HK-2 (cell line): ENCODE measurements around the gene ZNF273.
"Not testable (repeated sequence)": the region's sequence is repeated elsewhere in the genome, so short reads cannot be mapped to it uniquely, and the experiment has no call there.

ENCODE experiments used
- DNase-seq: peaks from one replicate; pipeline ENCODE4 v3.0.0-alpha.2; 2018; ENCODE audit not compliant: unreplicated experiment

The ZNF273 gene

DNA sequence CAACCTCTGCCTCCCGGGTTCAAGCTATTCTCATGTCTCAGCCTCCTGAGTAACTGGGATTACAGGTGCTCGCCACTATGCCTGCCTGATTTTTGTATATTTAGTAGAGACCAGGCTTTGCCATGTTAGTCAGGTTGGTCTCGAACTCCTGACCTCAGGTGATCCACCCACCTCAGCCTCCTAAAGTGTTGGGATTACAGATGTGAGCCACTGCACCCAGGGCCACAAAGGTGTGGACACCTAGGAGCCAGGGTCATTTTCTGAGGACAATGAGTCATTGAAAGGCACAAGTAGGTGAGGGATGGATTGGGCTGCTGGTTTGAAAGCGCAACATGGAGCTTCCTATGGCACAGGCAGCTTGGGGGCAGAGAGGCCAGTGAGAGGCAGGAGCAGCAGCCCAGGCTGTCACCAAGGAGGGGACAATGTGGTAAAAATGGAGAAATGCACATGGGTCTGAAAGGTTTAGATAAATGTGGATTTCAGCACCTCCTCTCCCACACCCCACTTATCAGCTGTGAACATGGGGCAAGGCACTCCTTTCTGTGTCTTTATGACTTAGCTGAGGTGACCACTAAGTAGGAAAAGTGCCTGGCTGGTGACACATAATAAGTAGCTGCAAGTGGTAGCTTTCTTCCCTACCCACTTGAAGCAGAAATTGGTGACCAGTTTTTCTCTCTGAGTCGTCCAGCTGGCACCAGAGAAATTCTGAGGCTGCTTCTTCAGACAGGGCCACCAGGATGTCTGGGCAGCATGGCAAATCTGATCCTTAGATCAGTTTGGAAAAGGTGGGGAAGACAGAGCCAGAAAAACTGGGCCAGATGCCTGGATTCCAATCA is 41.8 kb downstream of the ZNF273 start:
- DNase-seq: not testable (repeated sequence)

DNA sequence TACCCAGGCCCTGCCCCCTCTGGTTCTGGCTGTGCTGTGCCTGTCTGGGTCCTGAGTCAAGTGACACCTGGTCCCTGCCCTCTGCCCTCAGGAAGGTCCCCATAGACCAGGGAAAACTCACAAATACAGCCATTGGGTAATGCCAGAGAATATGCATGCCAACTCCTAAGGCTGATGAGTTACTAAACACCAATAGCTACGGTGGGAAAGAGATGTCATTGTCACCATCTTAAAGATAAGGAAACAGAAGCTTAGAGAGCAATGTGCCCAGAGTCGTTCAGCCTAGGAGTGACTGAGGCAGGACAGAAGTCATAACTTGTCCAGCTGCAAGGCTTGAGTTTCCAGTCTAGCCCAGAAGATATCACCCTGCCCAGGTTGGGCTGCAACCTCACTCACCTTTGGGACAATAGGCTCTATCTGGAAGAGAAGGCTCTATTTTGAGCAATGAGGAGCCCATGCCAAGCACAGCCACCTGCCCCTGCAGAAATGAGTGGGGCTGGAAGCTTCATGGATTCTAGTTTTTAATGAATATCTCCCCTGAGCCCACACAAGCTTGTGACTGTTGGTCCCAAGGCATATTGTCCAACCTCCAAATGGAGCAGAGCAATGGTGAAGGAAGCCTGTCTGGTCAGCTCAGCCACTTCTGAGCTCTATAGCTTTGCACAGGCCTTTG is 42.6 kb downstream of the ZNF273 start:
- no peak for DNase-seq

- DNase-seq: no peak
Measured at GRCh38 chr7:64946772-64947171, 43.7 kb downstream of the ZNF273 start.

GRCh38 chr7:64947252-64948000 is 44.4 kb downstream of the ZNF273 start:
- no peak for DNase-seq

- DNase-seq: not testable (repeated sequence)
Measured at GRCh38 chr7:64948774-64949173, 45.7 kb downstream of the ZNF273 start.

GRCh38 chr7:64950673-64951072 is 47.6 kb downstream of the ZNF273 start:
- DNase-seq: not testable (repeated sequence)

DNA sequence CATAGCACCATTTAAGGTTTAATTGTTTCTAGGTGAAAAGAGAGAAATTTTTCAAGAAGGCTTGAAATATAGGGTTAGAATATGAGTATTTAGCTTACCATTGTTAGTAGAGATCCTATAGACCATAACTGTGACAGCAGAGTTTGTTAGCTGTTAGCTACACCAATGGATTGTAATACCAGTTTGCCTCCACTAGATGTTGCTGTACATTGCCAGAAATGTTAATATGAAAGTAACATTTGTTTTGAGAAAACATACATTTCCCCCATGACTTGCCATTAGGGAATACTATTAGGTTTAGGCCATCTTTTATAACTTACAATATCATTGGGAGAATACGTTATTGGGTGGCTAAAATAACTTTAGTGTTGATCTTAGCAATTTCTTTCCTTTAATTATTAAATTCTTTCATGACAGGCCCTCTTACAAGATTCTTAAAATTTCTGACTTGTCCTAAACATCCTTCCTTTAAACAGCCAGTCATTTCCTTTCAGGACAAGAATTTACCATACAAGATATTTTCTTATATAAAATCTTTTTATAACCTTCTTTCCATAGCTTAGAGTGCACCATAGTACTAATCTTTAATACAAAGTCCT is 48.3 kb downstream of the ZNF273 start:
- no peak for DNase-seq

DNA sequence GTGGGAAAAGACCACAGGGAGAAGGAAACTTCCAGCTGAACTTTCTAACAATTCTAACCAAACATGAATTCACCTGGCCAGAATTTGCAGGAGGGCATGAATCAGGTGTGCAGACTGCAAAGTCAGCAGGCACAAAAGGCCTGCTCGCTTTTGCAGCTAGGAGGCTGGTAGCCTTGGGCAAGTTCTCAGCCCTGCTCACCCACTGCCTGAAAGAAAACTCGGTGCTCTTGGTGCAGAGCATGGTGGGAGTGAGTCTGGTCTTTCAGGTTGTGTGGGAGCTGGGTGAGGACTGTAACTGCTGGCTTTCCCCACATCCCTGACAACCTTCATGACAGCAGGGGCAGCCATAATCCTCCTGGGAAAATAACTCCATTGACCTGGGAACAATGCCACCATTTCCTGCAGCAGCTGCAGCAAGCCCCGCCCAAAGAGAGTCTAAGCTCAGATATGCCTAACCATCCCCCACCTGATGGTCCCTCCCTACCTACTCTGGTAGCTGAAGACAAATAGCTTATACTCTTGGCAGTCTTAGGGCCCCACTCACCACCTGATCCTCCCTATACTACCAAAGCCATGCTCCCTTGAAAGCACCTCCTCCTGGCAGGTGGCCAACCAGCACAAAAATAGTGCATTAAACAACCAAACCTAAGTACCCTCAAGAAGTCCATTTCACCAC is 56.1 kb downstream of the ZNF273 start:
- DNase-seq: no peak

- DNase-seq: no peak
Measured at GRCh38 chr7:64965594-64965993, 62.5 kb downstream of the ZNF273 start.

- no peak for DNase-seq
Measured at GRCh38 chr7:64978497-64979203, 75.6 kb downstream of the ZNF273 start.
